SK-N-SH (cell line): ENCODE results near the gene TCOF1. TPM values are rescaled to one million over a fixed set of nuclear protein-coding genes. Genes with fewer than 3 reads are reported as not detected.

Experiments used
- CTCF ChIA-PET: fragments of 300-600, 350-600 bp; formaldehyde crosslinking; extraction: SDS; loops from one replicate; lab custom pipeline; 2021; lab: Yijun Ruan, JAX
- POLR2A ChIA-PET: fragments of 350-600 bp; sonication (Branson Sonifier 250); formaldehyde crosslinking; extraction: SDS; loops from one replicate; lab custom pipeline; 2020; ENCODE audit warnings: antibody characterized with exemption, inconsistent platforms; lab: Yijun Ruan, JAX
- DNase-seq: peaks from one replicate; pipeline ENCODE4 v3.0.0; 2012
- H2AFZ ChIP-seq: fragments of 200-600 bp; sonication (generic); 2 replicates; pipeline ENCODE4 v1.8.1; 2016; ENCODE audit warnings: antibody characterized with exemption, mild to moderate bottlenecking, low read depth
- H3F3A ChIP-seq: fragments of 200-600 bp; sonication (generic); replicated peaks from 2 replicates; pipeline ENCODE3; 2016; ENCODE audit warnings: antibody characterized with exemption, mild to moderate bottlenecking; ENCODE audit not compliant: insufficient read depth
- H3K27ac ChIP-seq, 2 experiments: fragments of 200-500 bp in 1 of 2; fragments of 200-600 bp in 1 of 2; sonication (Bioruptor generic) in 1 of 2; sonication (generic), shearing (Covaris generic) in 1 of 2; 2 replicates each; pipeline versions ENCODE4 v1.5.1 to v1.6.1; 2014 to 2016; ENCODE audit warnings: low read depth in 2 of 2, inconsistent platforms in 1 of 2, low read length in 1 of 2, mild to moderate bottlenecking in 1 of 2, mixed read lengths in 1 of 2
- H3K27me3 ChIP-seq: fragments of 200-600 bp; sonication (generic), shearing (Covaris generic); 2 replicates; pipeline ENCODE4 v1.6.1; 2016; ENCODE audit warnings: mixed run types; ENCODE audit not compliant: insufficient read depth
- H3K36me3 ChIP-seq, 2 experiments: fragments of 200-500 bp in 1 of 2; fragments of 200-600 bp in 1 of 2; sonication (Bioruptor generic) in 1 of 2; sonication (generic) in 1 of 2; replicated peaks in 1 of 2; 2 replicates each; pipeline versions ENCODE3 to v1.5.1; 2014 to 2016; ENCODE audit warnings: low read length in 1 of 2, mild to moderate bottlenecking in 1 of 2; ENCODE audit not compliant: insufficient read depth in 2 of 2, control insufficient read depth in 1 of 2
- H3K4me1 ChIP-seq, 2 experiments: fragments of 200-500 bp in 1 of 2; fragments of 200-600 bp in 1 of 2; sonication (Bioruptor generic) in 1 of 2; sonication (generic), shearing (Covaris generic) in 1 of 2; 2 replicates each; pipeline versions ENCODE4 v1.5.1 to v1.6.1; 2014 to 2016; ENCODE audit warnings: low read depth in 1 of 2, low read length in 1 of 2, mixed run types in 1 of 2; ENCODE audit not compliant: insufficient read depth in 2 of 2, control insufficient read depth in 1 of 2
- H3K4me2 ChIP-seq: fragments of 200-600 bp; sonication (generic), shearing (Covaris generic); 2 replicates; pipeline ENCODE4 v1.6.1; 2017; ENCODE audit warnings: mixed run types
- H3K4me3 ChIP-seq, 2 experiments: fragments of 200-500 bp in 1 of 2; fragments of 200-600 bp in 1 of 2; sonication (Bioruptor generic) in 1 of 2; sonication (generic), shearing (Covaris generic) in 1 of 2; 2 replicates each; pipeline versions ENCODE4 v1.5.1 to v1.8.1; 2014 to 2016; ENCODE audit warnings: low read depth in 2 of 2, inconsistent platforms in 1 of 2, low read length in 1 of 2, mild to moderate bottlenecking in 1 of 2, mixed read lengths in 1 of 2, moderate library complexity in 1 of 2
- H3K79me2 ChIP-seq: fragments of 200-600 bp; sonication (generic); 2 replicates; pipeline ENCODE4 v1.8.1; 2017; ENCODE audit warnings: mild to moderate bottlenecking; ENCODE audit not compliant: insufficient read depth
- H3K9ac ChIP-seq: fragments of 200-600 bp; sonication (generic); 2 replicates; pipeline ENCODE4 v1.6.1; 2017; ENCODE audit warnings: mixed run types
- H3K9me2 ChIP-seq: fragments of 200-600 bp; sonication (generic); 2 replicates; pipeline ENCODE4 v1.6.1; 2017; ENCODE audit warnings: mixed run types
- H3K9me3 ChIP-seq: fragments of 200-600 bp; sonication (generic); 2 replicates; pipeline ENCODE4 v1.6.1; 2017; ENCODE audit warnings: mixed run types, mild to moderate bottlenecking, moderate library complexity
- H4K20me1 ChIP-seq: fragments of 200-600 bp; sonication (generic); 2 replicates; pipeline ENCODE4 v1.6.1; 2017; ENCODE audit warnings: mild to moderate bottlenecking, mixed run types; ENCODE audit not compliant: insufficient read depth
- CHD2 ChIP-seq: fragments of 150-350 bp; IDR thresholded peaks from 2 replicates; pipeline ENCODE4 v1.6.1; 2018; ENCODE audit warnings: low read length; ENCODE audit not compliant: partially characterized antibody
- ELF1 ChIP-seq: IDR thresholded peaks from 2 replicates; pipeline ENCODE4 v1.4.0; 2012
- EZH2phosphoT487 ChIP-seq: fragments of 200-600 bp; sonication (generic); IDR thresholded peaks from 2 replicates; pipeline ENCODE4 v1.6.1; 2017; ENCODE audit warnings: low read depth, mixed run types, mild to moderate bottlenecking, antibody characterized with exemption, moderate library complexity, borderline replicate concordance
- FOSL2 ChIP-seq: IDR thresholded peaks from 2 replicates; pipeline ENCODE4 v1.4.0; 2012; ENCODE audit warnings: low read depth, mild to moderate bottlenecking, moderate library complexity, borderline replicate concordance
- GATA2 ChIP-seq: sonication (generic); formaldehyde crosslinking; IDR thresholded peaks from 2 replicates; pipeline ENCODE4 v1.5.0; 2020; ENCODE audit warnings: mild to moderate bottlenecking, missing genetic modification reagents
- JUND ChIP-seq: IDR thresholded peaks from 2 replicates; pipeline ENCODE4 v1.4.0; 2012
- MAX ChIP-seq: IDR thresholded peaks from 2 replicates; pipeline ENCODE4 v1.4.0; 2012; ENCODE audit warnings: low read depth
- NFIC ChIP-seq: IDR thresholded peaks from 2 replicates; pipeline ENCODE4 v1.4.0; 2012; ENCODE audit warnings: borderline replicate concordance
- NRF1 ChIP-seq: IDR thresholded peaks from 2 replicates; pipeline ENCODE4 v1.6.1; 2012; ENCODE audit warnings: low read depth, mild to moderate bottlenecking, low read length
- PBX3 ChIP-seq: IDR thresholded peaks from 2 replicates; pipeline ENCODE4; 2012
- RCOR1 ChIP-seq: fragments of 150-350 bp; IDR thresholded peaks from 2 replicates; pipeline ENCODE4 v1.6.1; 2017; ENCODE audit warnings: antibody characterized with exemption, low read length
- REST ChIP-seq: IDR thresholded peaks from 2 replicates; pipeline ENCODE4 v1.6.1; 2012; ENCODE audit warnings: mild to moderate bottlenecking, low read depth, low read length, moderate library complexity
- RXRA ChIP-seq: IDR thresholded peaks from 2 replicates; pipeline ENCODE4 v1.4.0; 2012; ENCODE audit warnings: low read depth, mild to moderate bottlenecking, borderline replicate concordance
- SIN3A ChIP-seq: IDR thresholded peaks from 2 replicates; pipeline ENCODE4 v1.6.1; 2012; ENCODE audit warnings: low read depth, mild to moderate bottlenecking, low read length, moderate library complexity, borderline replicate concordance
- TEAD4 ChIP-seq: IDR thresholded peaks from 2 replicates; pipeline ENCODE4 v1.4.0; 2012; ENCODE audit warnings: mild to moderate bottlenecking, borderline replicate concordance; ENCODE audit not compliant: insufficient read depth
- YY1 ChIP-seq: IDR thresholded peaks from 2 replicates; pipeline ENCODE4 v1.4.0; 2012; ENCODE audit warnings: low read depth, mild to moderate bottlenecking
- ZBTB33 ChIP-seq: IDR thresholded peaks from 2 replicates; pipeline ENCODE4 v1.4.0; 2012; ENCODE audit warnings: low read depth, borderline replicate concordance
- WGBS: methylation state at CpG from one replicate; pipeline ENCODE4 v1.1.6; 2017; ENCODE audit warnings: low lambda C conversion rate; 5-methylcytosine and 5-hydroxymethylcytosine counted together
- polyA plus RNA-seq, 3 experiments: library from polyadenylated mRNA; depleted of rRNA; stranded (reverse); fragments of >200 nt; gene quantifications; 2 replicates each; pipeline ENCODE4 v1.2.3, GENCODE V29; 2012

TCOF1 gene
- polyA plus RNA-seq, 1 of the 3 experiments (the other 2 are of a cell fraction) = 33.0 TPM

- H2AFZ ChIP-seq = no peak overlapping the region
- H3K27me3 ChIP-seq = no peaks in the 10 kb centered on the region
- peaks cover 0 to 4% of the 10 kb centered on the region in 2 experiments; a peak in 1 of 4 replicates for H3K4me1 ChIP-seq
- no peaks in the 10 kb centered on the region for H3K9me3 ChIP-seq
- H3K27ac ChIP-seq = no peak overlapping the region
- H4K20me1 ChIP-seq = no peaks in the 10 kb centered on the region
- no peak overlapping the region for H3K4me3 ChIP-seq
- H3K36me3 ChIP-seq = no peaks in the 10 kb centered on the region
- H3K4me2 ChIP-seq = no peak overlapping the region
- 72% methylated on average over 5 of the region's 5 CpGs for WGBS
- ChIA-PET CTCF (interaction anchor here (1.3 to 1.6 kb wide), 2 partner anchors 9 to 17 kb away, joined by 3 to 5 read pairs; no protein-coding TSS in a partner anchor), POLR2A (interaction anchor here (1.1 kb wide), 1 partner anchor 17 kb away, joined by 3 read pairs; no protein-coding TSS in a partner anchor)
- TF ChIP-seq RXRA (no peak), GATA2 (CRISPR knock-in tag) (no peak), PBX3 (no peak), NFIC (no peak), NRF1 (no peak), MAX (no peak), JUND (no peak), FOSL2 (no peak), RCOR1 (no peak), ELF1 (no peak), EZH2phosphoT487 (no peak), REST (no peak), CHD2 (no peak)
- no peak for DNase-seq
- no peaks in the 10 kb centered on the region for H3K79me2 ChIP-seq
- no peak overlapping the region for H3K9ac ChIP-seq
- no peaks in the 10 kb centered on the region for H3K9me2 ChIP-seq
- no peaks in the 10 kb centered on the region for H3F3A ChIP-seq
These were observed 24.1 kb upstream of the TCOF1 start for GRCh38 chr5:150333400-150333799.

- no peaks in the 10 kb centered on the region for H3K27me3 ChIP-seq
- no peaks in the 10 kb centered on the region for H4K20me1 ChIP-seq
- H3F3A ChIP-seq = no peaks in the 10 kb centered on the region
- H3K4me1 ChIP-seq = peaks cover 0 to 4% of the 10 kb centered on the region in 2 experiments; a peak in 1 of 4 replicates
- CTCF ChIA-PET = interaction anchor here (1.1 to 3.7 kb wide), 4 partner anchors 9 to 49 kb away, joined by 3 to 20 read pairs (median 4); no protein-coding TSS in a partner anchor
- no peak overlapping the region for H3K27ac ChIP-seq
- H3K36me3 ChIP-seq = no peaks in the 10 kb centered on the region
- POLR2A ChIA-PET = no interaction called here
- no peak overlapping the region for H3K4me3 ChIP-seq
- DNase-seq = no peak
- H3K9me2 ChIP-seq = no peaks in the 10 kb centered on the region
- H2AFZ ChIP-seq = no peak overlapping the region
- no peaks in the 10 kb centered on the region for H3K79me2 ChIP-seq
- H3K9me3 ChIP-seq = no peaks in the 10 kb centered on the region
- TF ChIP-seq YY1 (no peak), ZBTB33 (no peak), NRF1 (no peak), REST (no peak), SIN3A (no peak), TEAD4 (no peak)
- no peak overlapping the region for H3K9ac ChIP-seq
- WGBS = 66% methylated on average over 4 of the region's 4 CpGs
- no peak overlapping the region for H3K4me2 ChIP-seq
These were observed 21.7 kb upstream of the TCOF1 start for GRCh38 chr5:150335778-150336177.
